H1 (cell line): ENCODE data around the gene SMIM1. TPM values are rescaled to one million over a fixed set of nuclear protein-coding genes. Genes with fewer than 3 reads are reported as not detected.

Experiments
- EGR1 ChIP-seq: IDR thresholded peaks from 2 replicates; pipeline ENCODE4 v1.6.1; 2011; ENCODE audit warnings: low read depth, low read length, borderline replicate concordance
- SP1 ChIP-seq: IDR thresholded peaks from 2 replicates; pipeline ENCODE4 v1.6.1; 2011; ENCODE audit warnings: low read depth, low read length
- polyA plus RNA-seq, 7 experiments: library from polyadenylated mRNA; depleted of rRNA in 3 of 7; stranded (reverse) in 5 of 7; unstranded in 2 of 7; fragments of >200 nt in 5 of 7; fragments of 200-250 nt in 2 of 7; gene quantifications; 1 replicate in 5 of 7; 2 replicates in 1 of 7; 4 replicates in 1 of 7; pipeline versions ENCODE4 v1.2.1 to v1.2.3, GENCODE V29; 2011 to 2013; ENCODE audit warnings: missing spikeins in 2 of 7, mixed read lengths in 2 of 7
- total RNA-seq: library from RNA; stranded (reverse); fragmentation: NEBNext Ultra II Directional; extraction: Animal tissue kit (Norgen Biotek cat#: 25700); gene quantifications from 2 replicates; pipeline ENCODE4 v1.2.1, GENCODE V29; 2021

Gene SMIM1
- total and polyA plus RNA-seq, 2 of the 8 experiments (the other 6 are each of a cell fraction or from before 2014, with no cell fraction given): 7.7 to 9.7 TPM

- no peak for TF ChIP-seq SP1
- no peak for TF ChIP-seq EGR1
Measured at GRCh38 chr1:3819771-3820200, 47.2 kb downstream of the SMIM1 start (continued).
